ENCODE results near the gene SLC6A8.
"Not testable (repeated sequence)": the region's sequence is repeated elsewhere in the genome, so short reads cannot be mapped to it uniquely, and the experiment has no call there.

DNA sequence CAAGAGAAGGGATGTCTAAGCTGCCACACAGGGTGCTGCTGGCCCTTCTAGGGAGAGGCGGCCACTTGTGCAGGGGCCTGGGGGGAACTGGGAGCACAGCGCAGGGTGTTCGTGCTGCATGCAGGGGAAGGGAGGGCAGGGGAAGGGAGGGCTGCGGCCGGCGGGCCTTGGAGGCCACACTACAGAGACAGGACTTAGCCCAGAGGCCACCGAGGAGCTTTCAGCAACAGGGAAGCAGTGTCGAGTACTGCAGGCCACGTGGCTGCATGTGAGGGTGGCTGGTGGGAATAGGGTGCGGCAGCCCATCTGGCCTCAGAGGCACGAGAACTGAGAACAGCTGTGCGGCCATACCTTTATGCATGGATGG lies 57.3 kb downstream of the SLC6A8 start:
- TF ChIP-seq, protein P1, sequence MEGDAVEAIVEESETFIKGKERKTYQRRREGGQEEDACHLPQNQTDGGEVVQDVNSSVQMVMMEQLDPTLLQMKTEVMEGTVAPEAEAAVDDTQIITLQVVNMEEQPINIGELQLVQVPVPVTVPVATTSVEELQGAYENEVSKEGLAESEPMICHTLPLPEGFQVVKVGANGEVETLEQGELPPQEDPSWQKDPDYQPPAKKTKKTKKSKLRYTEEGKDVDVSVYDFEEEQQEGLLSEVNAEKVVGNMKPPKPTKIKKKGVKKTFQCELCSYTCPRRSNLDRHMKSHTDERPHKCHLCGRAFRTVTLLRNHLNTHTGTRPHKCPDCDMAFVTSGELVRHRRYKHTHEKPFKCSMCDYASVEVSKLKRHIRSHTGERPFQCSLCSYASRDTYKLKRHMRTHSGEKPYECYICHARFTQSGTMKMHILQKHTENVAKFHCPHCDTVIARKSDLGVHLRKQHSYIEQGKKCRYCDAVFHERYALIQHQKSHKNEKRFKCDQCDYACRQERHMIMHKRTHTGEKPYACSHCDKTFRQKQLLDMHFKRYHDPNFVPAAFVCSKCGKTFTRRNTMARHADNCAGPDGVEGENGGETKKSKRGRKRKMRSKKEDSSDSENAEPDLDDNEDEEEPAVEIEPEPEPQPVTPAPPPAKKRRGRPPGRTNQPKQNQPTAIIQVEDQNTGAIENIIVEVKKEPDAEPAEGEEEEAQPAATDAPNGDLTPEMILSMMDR (conservative IDR thresholded peaks at IDR 0.05; ENCODE audit: low read length): not testable (repeated sequence)
- TF ChIP-seq EZH2phosphoT487 (IDR thresholded peaks at IDR 0.05; ENCODE audit: borderline replicate concordance): not testable (repeated sequence)

Data from Loucy (cell line).